Caco-2 (cell line): ENCODE results near the gene MPDZ. TPM values are rescaled to one million over a fixed set of nuclear protein-coding genes. Genes with fewer than 3 reads are reported as not detected.

Experiments
- BruUV-seq: library from RNA; stranded (reverse); fragments of 400-500 nt; replicated peaks from 2 replicates; lab custom pipeline; 2021; lab: Mats Ljungman, UMichigan
- CTCF ChIA-PET: fragments of 300-600 bp; sonication (Branson Sonifier 250); formaldehyde crosslinking; loops from one replicate; lab custom pipeline; 2022; ENCODE audit warnings: antibody characterized with exemption; lab: Charles Lee
- POLR2A ChIA-PET: fragments of 300-600 bp; sonication (Branson Sonifier 250); formaldehyde crosslinking; loops from one replicate; lab custom pipeline; 2022; ENCODE audit warnings: antibody characterized with exemption; lab: Charles Lee
- DNase-seq, 2 experiments: peaks; one replicate each; pipeline versions ENCODE4 v3.0.0 to v3.0.0-alpha.2; 2020 to 2022
- H3K27me3 ChIP-seq: replicated peaks from 2 replicates; pipeline ENCODE4 v1.6.0; 2011; ENCODE audit warnings: low read length; ENCODE audit not compliant: control insufficient read depth, insufficient read depth
- H3K36me3 ChIP-seq: 2 replicates; pipeline ENCODE4 v1.5.1; 2011; ENCODE audit warnings: low read length; ENCODE audit not compliant: control insufficient read depth, insufficient read depth
- H3K4me1 ChIP-seq: fragments of 250-450 bp; sonication (Bioruptor Pico); 2 replicates; pipeline ENCODE4 v1.5.1; 2020; ENCODE audit warnings: mild to moderate bottlenecking
- H3K4me3 ChIP-seq: 2 replicates; pipeline ENCODE4 v1.5.1; 2011; ENCODE audit warnings: low read depth, mild to moderate bottlenecking, control low read depth, low read length
- H3K9me3 ChIP-seq: fragments of 250-450 bp; sonication (Bioruptor Pico); 2 replicates; pipeline ENCODE4 v1.5.1; 2020; ENCODE audit warnings: mild to moderate bottlenecking, moderate library complexity
- H3K27ac Mint-ChIP-seq: one replicate; pipeline ENCODE4 v1.8.0; 2022; ENCODE audit warnings: mixed read lengths; ENCODE audit not compliant: unreplicated experiment
- H3K27me3 Mint-ChIP-seq: one replicate; pipeline ENCODE4 v1.8.0; 2022; ENCODE audit warnings: mixed read lengths; ENCODE audit not compliant: insufficient read depth, unreplicated experiment
- H3K36me3 Mint-ChIP-seq: one replicate; pipeline ENCODE4 v1.8.0; 2022; ENCODE audit warnings: mild to moderate bottlenecking, mixed read lengths; ENCODE audit not compliant: insufficient read depth, unreplicated experiment
- H3K4me1 Mint-ChIP-seq: one replicate; pipeline ENCODE4 v1.8.0; 2022; ENCODE audit warnings: low read depth, mixed read lengths; ENCODE audit not compliant: unreplicated experiment
- H3K4me3 Mint-ChIP-seq: one replicate; pipeline ENCODE4 v1.8.0; 2022; ENCODE audit warnings: mild to moderate bottlenecking, moderate library complexity, mixed read lengths; ENCODE audit not compliant: unreplicated experiment
- H3K9me3 Mint-ChIP-seq: one replicate; pipeline ENCODE4 v1.8.0; 2022; ENCODE audit warnings: mixed read lengths; ENCODE audit not compliant: unreplicated experiment
- intact Hi-C: fragments of 100-400 bp; cut with micrococcal nuclease; formaldehyde crosslinking; loops from one replicate; pipeline ENCODE4 v1.10.0; 2022; ENCODE audit not compliant: unreplicated experiment
- total RNA-seq: library from RNA; stranded (reverse); gene quantifications from 2 replicates; pipeline ENCODE4 v1.2.3, GENCODE V29; 2022
- TF ChIP-seq, protein P1 (sequence below), 2 experiments: fragments of 200-600 bp in 1 of 2; IDR thresholded peaks; 1 replicate in 1 of 2; 2 replicates in 1 of 2; pipeline versions ENCODE4 v1.5.1 to v1.8.0; 2011 to 2022; ENCODE audit warnings: antibody characterized with exemption in 1 of 2, control low read depth in 1 of 2, inconsistent platforms in 1 of 2, low read depth in 1 of 2, low read length in 1 of 2, mild to moderate bottlenecking in 1 of 2, moderate library complexity in 1 of 2; ENCODE audit not compliant: insufficient read depth in 1 of 2, severe bottlenecking in 1 of 2, unreplicated experiment in 1 of 2

The MPDZ gene
- total RNA-seq, 1 experiment from 2014 or later, result not detected

DNA sequence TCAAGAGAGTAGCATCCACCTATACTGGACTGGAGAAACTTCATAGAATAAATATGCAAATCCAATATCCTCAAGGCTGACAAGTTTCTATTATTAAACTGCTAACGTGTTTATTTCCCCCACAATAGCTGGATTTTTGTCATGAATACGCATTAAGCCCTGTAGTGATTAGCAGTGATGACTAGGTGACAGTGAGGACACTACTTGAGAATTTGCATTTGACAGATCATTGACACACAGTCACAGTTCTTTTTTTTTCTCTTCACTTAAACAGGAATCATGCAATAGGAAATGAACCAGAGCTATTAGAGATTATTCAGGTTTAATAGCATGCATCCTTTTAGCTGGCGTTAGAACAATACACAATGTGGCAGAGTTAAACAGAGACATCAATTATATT is 35.3 kb downstream of the MPDZ start:
- TF ChIP-seq, protein P1, sequence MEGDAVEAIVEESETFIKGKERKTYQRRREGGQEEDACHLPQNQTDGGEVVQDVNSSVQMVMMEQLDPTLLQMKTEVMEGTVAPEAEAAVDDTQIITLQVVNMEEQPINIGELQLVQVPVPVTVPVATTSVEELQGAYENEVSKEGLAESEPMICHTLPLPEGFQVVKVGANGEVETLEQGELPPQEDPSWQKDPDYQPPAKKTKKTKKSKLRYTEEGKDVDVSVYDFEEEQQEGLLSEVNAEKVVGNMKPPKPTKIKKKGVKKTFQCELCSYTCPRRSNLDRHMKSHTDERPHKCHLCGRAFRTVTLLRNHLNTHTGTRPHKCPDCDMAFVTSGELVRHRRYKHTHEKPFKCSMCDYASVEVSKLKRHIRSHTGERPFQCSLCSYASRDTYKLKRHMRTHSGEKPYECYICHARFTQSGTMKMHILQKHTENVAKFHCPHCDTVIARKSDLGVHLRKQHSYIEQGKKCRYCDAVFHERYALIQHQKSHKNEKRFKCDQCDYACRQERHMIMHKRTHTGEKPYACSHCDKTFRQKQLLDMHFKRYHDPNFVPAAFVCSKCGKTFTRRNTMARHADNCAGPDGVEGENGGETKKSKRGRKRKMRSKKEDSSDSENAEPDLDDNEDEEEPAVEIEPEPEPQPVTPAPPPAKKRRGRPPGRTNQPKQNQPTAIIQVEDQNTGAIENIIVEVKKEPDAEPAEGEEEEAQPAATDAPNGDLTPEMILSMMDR (IDR thresholded peaks at IDR 0.05; ENCODE audit: insufficient read depth in 1 of 2, low read depth in 1 of 2, low read length in 1 of 2, severe bottlenecking in 1 of 2, unreplicated experiment in 1 of 2), result no peak
- ChIA-PET CTCF (no interaction called here), POLR2A (no interaction called here)
- Histone ChIP-seq H3K4me3 (no peak overlapping the region), H3K9me3 (no peaks in the 10 kb centered on the region), H3K4me1 (no peaks in the 10 kb centered on the region), H3K36me3 (no peaks in the 10 kb centered on the region), H3K27me3 (no peaks in the 10 kb centered on the region)
- BruUV-seq, result no TSS peak
- no peak overlapping the region for H3K4me3 Mint-ChIP-seq
- intact Hi-C loops, result no loop called here
- no peak overlapping the region for H3K27ac Mint-ChIP-seq
- no peaks in the 10 kb centered on the region for H3K9me3 Mint-ChIP-seq
- no peak for DNase-seq
- H3K27me3 Mint-ChIP-seq, result peaks cover 2% of the 10 kb centered on the region
- no peaks in the 10 kb centered on the region for H3K36me3 Mint-ChIP-seq
- no peaks in the 10 kb centered on the region for H3K4me1 Mint-ChIP-seq

DNA sequence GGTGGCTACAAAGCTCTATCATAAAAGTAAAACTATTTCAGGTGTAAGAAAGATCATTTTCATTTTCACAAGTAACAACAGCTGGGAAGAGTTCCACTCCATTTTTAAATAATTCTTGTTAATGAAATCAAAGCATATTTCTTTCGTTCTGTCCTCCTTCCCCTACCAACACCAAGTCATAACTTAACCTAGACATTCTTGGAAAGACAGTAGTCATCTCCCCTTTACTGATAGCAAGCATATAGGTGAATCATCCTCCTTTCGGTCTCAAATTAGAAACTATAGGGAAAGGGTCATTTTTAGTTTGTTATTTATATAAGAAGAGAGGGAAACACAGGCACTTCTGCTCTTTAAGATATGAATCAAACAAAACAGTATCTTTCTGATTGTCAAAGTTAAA is 38.2 kb downstream of the MPDZ start:
- no peaks in the 10 kb centered on the region for H3K9me3 Mint-ChIP-seq
- intact Hi-C loops, result no loop called here
- CTCF ChIA-PET, result no interaction called here
- no TSS peak for BruUV-seq
- no peaks in the 10 kb centered on the region for H3K4me1 ChIP-seq
- no peaks in the 10 kb centered on the region for H3K27me3 ChIP-seq
- H3K36me3 ChIP-seq, result no peaks in the 10 kb centered on the region
- H3K4me3 Mint-ChIP-seq, result no peak overlapping the region
- H3K36me3 Mint-ChIP-seq, result no peaks in the 10 kb centered on the region
- no peak for DNase-seq
- H3K4me1 Mint-ChIP-seq, result no peaks in the 10 kb centered on the region
- no peaks in the 10 kb centered on the region for H3K9me3 ChIP-seq
- H3K4me3 ChIP-seq, result no peak overlapping the region
- H3K27me3 Mint-ChIP-seq, result peaks cover 2% of the 10 kb centered on the region
- POLR2A ChIA-PET, result no interaction called here
- H3K27ac Mint-ChIP-seq, result no peak overlapping the region
- TF ChIP-seq, protein P1 (IDR thresholded peaks at IDR 0.05; ENCODE audit: insufficient read depth in 1 of 2, low read depth in 1 of 2, low read length in 1 of 2, severe bottlenecking in 1 of 2, unreplicated experiment in 1 of 2), result no peak

DNA sequence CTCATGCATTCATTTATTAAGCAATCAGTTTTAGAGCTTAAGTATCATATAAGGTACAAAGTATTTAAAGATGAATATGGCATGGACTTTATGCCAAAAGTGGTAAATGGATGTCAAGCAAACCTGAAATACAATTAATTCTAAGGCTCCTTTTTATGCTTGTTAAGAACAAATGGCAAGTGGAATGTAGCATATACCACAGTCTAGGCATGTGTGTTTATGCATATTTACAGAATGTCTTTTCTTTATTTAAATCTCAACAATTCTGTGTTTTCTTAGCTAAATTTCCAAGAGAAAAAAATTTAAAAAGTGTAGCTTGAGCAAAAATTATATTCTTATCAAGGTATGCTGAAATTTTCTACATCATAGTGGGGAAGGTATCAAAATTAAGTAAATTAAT is 39.8 kb downstream of the MPDZ start:
- Histone ChIP-seq H3K27me3 (no peaks in the 10 kb centered on the region), H3K4me1 (no peaks in the 10 kb centered on the region), H3K9me3 (no peaks in the 10 kb centered on the region), H3K4me3 (no peak overlapping the region), H3K36me3 (no peaks in the 10 kb centered on the region)
- ChIA-PET POLR2A (no interaction called here), CTCF (no interaction called here)
- no TSS peak for BruUV-seq
- intact Hi-C loops, result no loop called here
- DNase-seq, result no peak
- TF ChIP-seq, protein P1 (IDR thresholded peaks at IDR 0.05; ENCODE audit: insufficient read depth in 1 of 2, low read depth in 1 of 2, low read length in 1 of 2, severe bottlenecking in 1 of 2, unreplicated experiment in 1 of 2), result no peak
- Mint-ChIP-seq H3K36me3 (no peaks in the 10 kb centered on the region), H3K27me3 (peaks cover 2% of the 10 kb centered on the region), H3K27ac (no peak overlapping the region), H3K4me3 (no peak overlapping the region), H3K4me1 (no peaks in the 10 kb centered on the region), H3K9me3 (no peaks in the 10 kb centered on the region)
